A673 (cell line): ENCODE results near the gene TK2. TPM values are rescaled to one million over a fixed set of nuclear protein-coding genes. Genes with fewer than 3 reads are reported as not detected.
"Not testable (repeated sequence)": the region's sequence is repeated elsewhere in the genome, so short reads cannot be mapped to it uniquely, and the experiment has no call there.

Source experiments
- BruUV-seq: library from RNA; stranded (reverse); fragments of 400-500 nt; replicated peaks from 2 replicates; lab custom pipeline; 2021; lab: Mats Ljungman, UMichigan
- CTCF ChIA-PET: fragments of 300-600 bp; sonication (Branson Sonifier 250); formaldehyde crosslinking; loops from one replicate; lab custom pipeline; 2022; ENCODE audit warnings: antibody characterized with exemption; lab: Charles Lee
- POLR2A ChIA-PET: fragments of 300-600 bp; sonication (Branson Sonifier 250); formaldehyde crosslinking; loops from one replicate; lab custom pipeline; 2022; ENCODE audit warnings: antibody characterized with exemption; ENCODE audit not compliant: low non-redundant PET; lab: Charles Lee
- DNase-seq: peaks from one replicate; pipeline ENCODE4 v3.0.0-alpha.2; 2015; ENCODE audit warnings: low spot score
- H3K27ac ChIP-seq: fragments of 200-600 bp; sonication (generic); 2 replicates; pipeline ENCODE4 v1.5.1; 2016; ENCODE audit warnings: mixed run types, low read depth, mild to moderate bottlenecking, mixed read lengths, antibody characterized with exemption, low read length; ENCODE audit not compliant: poor library complexity, severe bottlenecking
- H3K27me3 ChIP-seq: fragments of 200-600 bp; sonication (generic); replicated peaks from 2 replicates; pipeline ENCODE4 v1.6.1; 2017; ENCODE audit warnings: mixed run types, low read depth, mild to moderate bottlenecking, mixed read lengths, antibody characterized with exemption, low read length; ENCODE audit not compliant: insufficient read depth, poor library complexity
- H3K36me3 ChIP-seq: fragments of 200-600 bp; sonication (generic); 2 replicates; pipeline ENCODE4 v1.6.1; 2016; ENCODE audit warnings: mixed run types, mild to moderate bottlenecking, mixed read lengths, antibody characterized with exemption, low read length; ENCODE audit not compliant: insufficient read depth, poor library complexity, severe bottlenecking
- H3K4me1 ChIP-seq: fragments of 200-600 bp; sonication (generic); 2 replicates; pipeline ENCODE4 v1.6.1; 2017; ENCODE audit warnings: mixed run types, mild to moderate bottlenecking, mixed read lengths, antibody characterized with exemption, low read length; ENCODE audit not compliant: insufficient read depth, poor library complexity, severe bottlenecking
- H3K4me3 ChIP-seq: fragments of 200-600 bp; sonication (generic); 2 replicates; pipeline ENCODE4 v1.5.1; 2016; ENCODE audit warnings: low read depth, mixed run types, mild to moderate bottlenecking, mixed read lengths, low read length; ENCODE audit not compliant: poor library complexity, severe bottlenecking
- H3K9me3 ChIP-seq: fragments of 200-600 bp; sonication (generic); 2 replicates; pipeline ENCODE4 v1.6.1; 2016; ENCODE audit warnings: mixed run types, low read depth, mild to moderate bottlenecking, mixed read lengths, antibody characterized with exemption, low read length; ENCODE audit not compliant: poor library complexity, severe bottlenecking
- EZH2 ChIP-seq: fragments of 200-600 bp; sonication (generic); IDR thresholded peaks from 2 replicates; pipeline ENCODE4 v1.6.1; 2017; ENCODE audit warnings: borderline replicate concordance, low read depth, mild to moderate bottlenecking, mixed read lengths, antibody characterized with exemption, low read length; ENCODE audit not compliant: poor library complexity, severe bottlenecking
- intact Hi-C: fragments of 100-400 bp; cut with micrococcal nuclease; formaldehyde crosslinking; loops from one replicate; pipeline ENCODE4 v1.10.0; 2022; ENCODE audit not compliant: unreplicated experiment
- total RNA-seq: library from RNA; stranded (reverse); gene quantifications from 2 replicates; pipeline ENCODE4 v1.2.3, GENCODE V29; 2021
- TF ChIP-seq, protein P1 (sequence below): fragments of 300-800, 200-600 bp; sonication (generic); conservative IDR thresholded peaks from 2 replicates; pipeline ENCODE4 v1.5.1; 2017; ENCODE audit warnings: low read depth, mild to moderate bottlenecking, antibody characterized with exemption, low read length, moderate library complexity, mixed read lengths

Gene TK2
- total RNA-seq, 1 experiment from 2014 or later: 8.2 TPM

DNA sequence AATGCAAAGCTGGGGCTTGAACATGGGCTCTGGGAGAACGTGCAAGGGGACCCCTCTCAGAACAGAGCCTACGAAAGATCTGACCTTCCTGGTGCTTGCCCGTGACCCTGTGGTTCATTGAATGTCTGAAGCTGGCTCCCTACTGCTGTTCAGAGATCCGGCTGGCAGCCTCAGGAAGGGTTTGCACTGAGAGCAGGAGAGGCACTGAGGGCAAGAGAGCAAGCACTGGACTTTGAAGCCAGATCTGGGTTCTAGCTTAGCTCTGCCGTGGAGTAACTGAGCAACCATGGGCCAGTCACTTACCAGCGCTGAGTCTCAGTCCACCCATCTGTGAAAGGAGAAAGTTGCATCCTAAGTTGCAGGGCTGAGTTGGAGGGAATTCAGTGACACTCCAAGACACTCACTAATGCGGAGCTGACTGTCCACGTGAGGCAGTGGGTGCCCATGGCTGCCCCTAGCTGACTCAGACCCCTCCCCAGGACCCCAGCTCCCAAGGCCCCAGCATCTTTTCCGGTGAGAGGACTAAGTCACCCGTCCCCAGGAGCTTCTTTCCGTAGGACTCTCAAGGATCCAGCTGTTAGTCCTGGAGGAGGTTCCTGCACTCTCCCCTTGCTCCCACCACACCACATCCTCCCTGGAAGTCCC, 81.5 kb downstream of the TK2 start:
- no TSS peak for BruUV-seq
- ChIA-PET CTCF (no interaction called here), POLR2A (no interaction called here)
- TF ChIP-seq EZH2: no peak
- TF ChIP-seq, protein P1, sequence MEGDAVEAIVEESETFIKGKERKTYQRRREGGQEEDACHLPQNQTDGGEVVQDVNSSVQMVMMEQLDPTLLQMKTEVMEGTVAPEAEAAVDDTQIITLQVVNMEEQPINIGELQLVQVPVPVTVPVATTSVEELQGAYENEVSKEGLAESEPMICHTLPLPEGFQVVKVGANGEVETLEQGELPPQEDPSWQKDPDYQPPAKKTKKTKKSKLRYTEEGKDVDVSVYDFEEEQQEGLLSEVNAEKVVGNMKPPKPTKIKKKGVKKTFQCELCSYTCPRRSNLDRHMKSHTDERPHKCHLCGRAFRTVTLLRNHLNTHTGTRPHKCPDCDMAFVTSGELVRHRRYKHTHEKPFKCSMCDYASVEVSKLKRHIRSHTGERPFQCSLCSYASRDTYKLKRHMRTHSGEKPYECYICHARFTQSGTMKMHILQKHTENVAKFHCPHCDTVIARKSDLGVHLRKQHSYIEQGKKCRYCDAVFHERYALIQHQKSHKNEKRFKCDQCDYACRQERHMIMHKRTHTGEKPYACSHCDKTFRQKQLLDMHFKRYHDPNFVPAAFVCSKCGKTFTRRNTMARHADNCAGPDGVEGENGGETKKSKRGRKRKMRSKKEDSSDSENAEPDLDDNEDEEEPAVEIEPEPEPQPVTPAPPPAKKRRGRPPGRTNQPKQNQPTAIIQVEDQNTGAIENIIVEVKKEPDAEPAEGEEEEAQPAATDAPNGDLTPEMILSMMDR: no peak
- DNase-seq: no peak
- Histone ChIP-seq H3K4me1 (no peaks in the 10 kb centered on the region), H3K9me3 (no peaks in the 10 kb centered on the region), H3K27me3 (peaks cover 8% of the 10 kb centered on the region), H3K36me3 (no peaks in the 10 kb centered on the region), H3K27ac (no peak overlapping the region), H3K4me3 (no peak overlapping the region)
- intact Hi-C loops: no loop called here

DNA sequence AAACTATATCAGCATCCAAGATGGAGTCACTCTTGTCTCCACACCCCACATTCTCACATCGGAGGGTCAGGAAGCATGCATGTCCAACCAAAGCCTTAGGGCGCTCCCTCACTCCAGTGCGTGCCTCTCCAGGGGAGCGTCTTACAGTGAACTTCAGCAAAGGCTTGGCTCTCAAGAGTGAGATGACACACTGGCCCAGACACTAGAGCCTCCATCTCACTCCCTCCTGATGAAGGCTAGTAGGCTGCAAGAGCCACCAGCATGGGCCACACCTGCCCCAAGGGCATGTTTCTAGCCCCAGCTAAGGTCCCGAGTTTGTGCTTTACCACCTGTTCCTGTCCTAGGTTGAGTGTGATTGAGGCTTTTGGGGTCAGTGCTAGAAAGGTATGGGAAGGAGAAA, 82.3 kb downstream of the TK2 start:
- H3K9me3 ChIP-seq: no peaks in the 10 kb centered on the region
- H3K27ac ChIP-seq: no peak overlapping the region
- intact Hi-C loops: no loop called here
- H3K4me3 ChIP-seq: no peak overlapping the region
- TF ChIP-seq, protein P1: no peak
- no peak for TF ChIP-seq EZH2
- BruUV-seq: no TSS peak
- no peaks in the 10 kb centered on the region for H3K4me1 ChIP-seq
- H3K27me3 ChIP-seq: peaks cover 9% of the 10 kb centered on the region
- no peak for DNase-seq
- ChIA-PET CTCF (no interaction called here), POLR2A (no interaction called here)
- H3K36me3 ChIP-seq: no peaks in the 10 kb centered on the region

DNA sequence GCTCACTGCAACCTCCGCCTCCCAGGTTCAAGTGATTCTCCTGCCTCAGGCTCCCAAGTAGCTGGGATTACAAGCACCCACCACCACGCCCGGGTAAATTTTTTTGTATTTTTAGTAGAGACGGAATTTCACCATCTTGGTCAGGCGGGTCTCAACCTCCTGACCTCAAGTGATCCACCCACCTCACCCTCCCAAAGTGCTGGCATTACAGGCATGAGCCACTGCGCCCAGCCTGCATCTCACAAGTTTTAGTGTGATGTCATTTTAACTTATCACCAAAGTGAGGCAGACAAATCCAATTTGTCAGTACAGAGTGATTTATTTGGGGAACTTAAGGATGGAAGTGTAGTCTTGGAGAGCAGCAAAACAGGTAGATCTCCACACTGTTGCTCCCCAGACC, 83.3 kb downstream of the TK2 start:
- H3K36me3 ChIP-seq, H3K27ac ChIP-seq, intact Hi-C loops, CTCF ChIA-PET, H3K4me3 ChIP-seq, H3K9me3 ChIP-seq, BruUV-seq, POLR2A ChIA-PET, DNase-seq, H3K27me3 ChIP-seq, H3K4me1 ChIP-seq: not testable (repeated sequence)

DNA sequence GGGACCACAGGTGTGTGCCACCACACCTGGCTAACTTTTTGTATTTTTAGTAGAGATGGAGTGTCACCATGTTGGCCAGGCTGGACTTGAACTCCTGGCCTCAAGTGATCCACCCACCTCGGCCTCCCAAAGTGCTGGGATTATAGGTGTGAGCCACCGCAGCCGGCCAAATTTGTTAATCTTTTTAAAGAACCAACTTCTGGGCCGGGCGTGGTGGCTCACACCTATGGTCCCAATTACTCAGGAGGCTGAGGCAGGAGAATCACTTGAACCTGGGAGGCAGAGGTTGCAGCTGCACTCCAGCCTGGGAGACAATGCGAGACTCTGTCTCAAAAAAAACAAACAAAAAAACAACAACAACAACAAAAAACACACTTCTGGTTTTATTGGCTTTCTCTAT, 84.0 kb downstream of the TK2 start:
- H3K36me3 ChIP-seq, H3K9me3 ChIP-seq, H3K4me1 ChIP-seq, CTCF ChIA-PET, POLR2A ChIA-PET, intact Hi-C loops, H3K27me3 ChIP-seq, H3K27ac ChIP-seq, H3K4me3 ChIP-seq, BruUV-seq, DNase-seq: not testable (repeated sequence)
